AG09309 (cell line): ENCODE results near the gene LTO1.

Experiments used
- DNase-seq: peaks from one replicate; pipeline ENCODE4 v3.0.0-alpha.2; 2010; ENCODE audit warnings: low read depth
- H3K4me3 ChIP-seq: 2 replicates; pipeline ENCODE4 v1.5.1; 2011; ENCODE audit warnings: mild to moderate bottlenecking, low read depth, low read length, moderate library complexity; ENCODE audit not compliant: control insufficient read depth
- CTCF ChIP-seq: IDR thresholded peaks from 2 replicates; pipeline ENCODE4 v1.5.1; 2011; ENCODE audit warnings: mild to moderate bottlenecking, low read depth, low read length, inconsistent platforms; ENCODE audit not compliant: insufficient read depth, control insufficient read depth; ENCODE audit errors: missing control alignments

Gene LTO1

DNA sequence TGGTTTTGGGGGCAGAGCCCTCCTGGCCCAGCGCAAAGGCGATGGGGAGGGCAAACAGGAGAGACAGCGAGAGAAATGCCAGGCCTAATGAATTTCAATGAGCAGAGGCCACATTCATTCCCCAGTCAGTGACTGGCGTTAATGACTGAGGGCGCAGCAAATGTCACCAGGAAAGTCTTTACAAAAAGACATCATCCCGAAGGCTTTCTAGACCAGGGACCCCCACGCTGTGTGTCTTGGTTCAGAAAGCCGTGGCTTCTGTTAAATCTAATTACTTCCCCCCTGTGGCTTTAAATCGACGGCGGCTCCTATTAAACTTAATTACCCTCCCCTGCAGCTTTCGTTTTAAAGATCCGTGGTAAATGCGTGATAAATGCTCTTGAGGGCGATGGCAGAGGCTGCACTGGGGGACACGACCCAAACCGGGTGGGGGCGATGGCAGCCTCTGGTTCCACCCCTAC lies 30.2 kb upstream of the LTO1 start:
- no peak overlapping the region for H3K4me3 ChIP-seq
- no peak for TF ChIP-seq CTCF
- DNase-seq, result no peak

DNA sequence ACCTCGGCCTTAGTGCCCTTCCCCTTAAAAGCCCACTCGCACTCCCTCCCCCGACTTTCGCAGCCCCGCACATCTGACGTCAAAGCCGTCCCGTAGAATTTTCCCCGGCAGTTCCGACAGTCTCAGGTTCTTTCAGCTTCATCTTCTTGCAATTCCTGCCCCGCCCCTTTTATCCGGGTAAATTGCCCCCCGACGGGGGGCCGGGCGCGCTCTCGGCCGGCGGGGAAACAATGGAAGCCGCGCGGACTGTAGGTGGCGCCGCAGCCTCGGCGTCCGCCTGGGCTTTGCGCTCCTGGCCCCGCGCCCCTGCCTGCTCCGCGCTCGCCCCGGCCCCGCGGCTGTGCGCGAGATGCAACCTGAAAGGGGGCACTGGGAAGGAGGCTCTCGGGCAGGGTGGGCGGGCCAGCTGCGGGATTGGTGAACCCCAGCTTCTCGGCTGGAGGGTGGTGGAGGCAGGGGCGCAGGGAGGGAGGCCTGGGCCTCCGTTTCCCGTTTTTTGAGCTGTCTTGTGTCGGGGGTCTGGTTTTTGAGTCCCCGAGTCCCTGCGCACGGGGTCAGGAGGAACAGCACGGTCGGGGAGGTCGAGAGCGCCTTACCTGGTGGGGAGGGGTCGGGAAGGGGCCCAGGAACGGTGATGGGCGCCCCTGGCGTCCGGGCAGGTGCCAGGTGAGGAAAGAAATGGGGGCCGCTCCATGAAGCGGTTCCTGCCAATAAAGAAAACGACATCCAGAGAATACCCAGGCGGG lies 29.5 kb upstream of the LTO1 start:
- no peak overlapping the region for H3K4me3 ChIP-seq
- no peak for DNase-seq

DNA sequence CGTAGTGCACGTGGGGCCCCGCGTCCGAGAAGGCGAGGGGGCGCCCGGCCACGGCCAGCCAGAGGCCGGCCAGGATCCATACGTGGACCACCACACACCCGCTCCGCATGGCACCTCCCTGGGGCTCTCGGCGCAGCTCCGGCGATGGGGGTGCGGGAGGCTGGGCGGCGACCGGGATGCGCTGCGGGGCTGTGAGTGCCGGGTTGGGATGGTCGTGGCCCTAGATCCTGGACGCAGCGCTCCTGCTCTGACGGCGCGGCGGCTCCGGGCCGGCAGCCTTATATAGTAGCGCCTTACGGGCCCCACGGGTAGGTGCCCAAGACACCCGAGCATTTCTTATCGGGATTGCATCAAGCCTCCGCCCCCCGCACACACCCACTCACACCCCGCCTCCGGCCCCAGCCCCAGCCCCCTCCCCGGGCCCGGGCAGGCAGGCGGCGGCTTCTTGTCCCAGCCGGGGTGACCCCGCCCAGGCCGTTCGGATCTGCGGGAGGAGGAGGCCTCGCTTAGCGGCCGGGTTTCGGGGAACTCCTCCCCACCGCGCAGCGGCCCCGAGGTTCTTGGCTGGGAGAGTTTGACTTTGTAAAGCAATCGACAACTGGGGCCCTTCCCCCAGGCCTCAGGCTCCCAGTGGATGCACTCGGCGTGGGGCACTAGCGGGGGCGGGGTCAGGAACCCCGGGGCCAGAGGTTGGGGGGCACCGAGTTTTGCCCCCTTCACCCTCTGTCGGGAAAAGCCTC lies 28.8 kb upstream of the LTO1 start, which contains the start of gene FGF19:
FGF19 (minus strand) TSS at position 255 of the 740 bp plus-strand sequence; CDS start at position 109, 146 bp downstream.
- H3K4me3 ChIP-seq, result no peak within 1 kb of the TSS
- no peak for TF ChIP-seq CTCF
- no peak for DNase-seq

More for the DNA sequence above, 29.5 kb upstream of the LTO1 start:
- TF ChIP-seq CTCF, result peak; percentile 53

DNA sequence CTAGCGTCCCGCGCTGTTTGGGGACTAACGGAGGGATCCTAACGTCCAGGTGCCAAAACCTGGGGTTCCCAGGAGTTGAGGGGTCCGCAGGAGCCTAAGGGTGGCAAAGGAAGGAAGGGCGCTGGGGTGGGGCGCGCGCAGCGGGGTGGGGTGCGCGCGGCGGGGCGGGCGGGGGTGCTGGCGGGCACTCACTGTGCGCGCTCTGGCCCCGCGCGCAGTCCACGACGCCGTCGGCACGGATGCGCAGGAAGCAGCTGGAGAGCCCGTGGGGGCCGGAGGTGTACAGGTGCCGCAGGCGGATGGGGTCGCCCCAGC lies 28.3 kb upstream of the LTO1 start:
- TF ChIP-seq CTCF, result no peak
- H3K4me3 ChIP-seq, result no peak overlapping the region
- no peak for DNase-seq

- no peak for TF ChIP-seq CTCF
- no peak overlapping the region for H3K4me3 ChIP-seq
- DNase-seq, result no peak
Observed at GRCh38 chr11:69702769-69703452, 27.8 kb upstream of the LTO1 start.

- DNase-seq, result no peak
- TF ChIP-seq CTCF, result no peak
- H3K4me3 ChIP-seq, result no peak overlapping the region
Observed at GRCh38 chr11:69702239-69702691, 27.1 kb upstream of the LTO1 start.
